Spinal cord (tissue), 10 donors: Measurements from ENCODE around the gene TFDP1. TPM values are rescaled to one million over a fixed set of nuclear protein-coding genes. Genes with fewer than 3 reads are reported as not detected.

Source experiments
- DNase-seq, 6 donors: peaks; one replicate each; pipeline versions ENCODE4 v3.0.0 to v3.0.0-alpha.2; 2013 to 2015; ENCODE audit warnings: low spot score in 6 of 6, low read depth in 4 of 6
- H3K27ac ChIP-seq: one replicate; pipeline ENCODE4 v1.5.1; 2013; ENCODE audit warnings: low read depth, low read length, control low read depth
- H3K27me3 ChIP-seq: one replicate; pipeline ENCODE4 v1.6.1; 2013; ENCODE audit warnings: low read length; ENCODE audit not compliant: control insufficient read depth, insufficient read depth
- H3K36me3 ChIP-seq: one replicate; pipeline ENCODE4 v1.6.1; 2013; ENCODE audit warnings: low read length; ENCODE audit not compliant: control insufficient read depth, insufficient read depth
- H3K4me1 ChIP-seq: one replicate; pipeline ENCODE4 v1.6.1; 2013; ENCODE audit warnings: low read length; ENCODE audit not compliant: control insufficient read depth, insufficient read depth
- H3K4me3 ChIP-seq: one replicate; pipeline ENCODE4 v1.5.1; 2013; ENCODE audit warnings: low read depth, low read length, control low read depth
- H3K9me3 ChIP-seq: one replicate; pipeline ENCODE4 v1.6.1; 2013; ENCODE audit warnings: low read length; ENCODE audit not compliant: control insufficient read depth, insufficient read depth
- WGBS: methylation state at CpG from one replicate; pipeline ENCODE4 v1.1.5; 2013; ENCODE audit warnings: missing lambda C conversion rate; ENCODE audit not compliant: insufficient coverage; 5-methylcytosine and 5-hydroxymethylcytosine counted together
- polyA plus RNA-seq, 2 donors: library from polyadenylated mRNA; unstranded; fragments of 120-200 nt; gene quantifications; one replicate each; pipeline ENCODE4 v1.2.1, GENCODE V29; 2013; ENCODE audit not compliant: insufficient read length in 2 of 2
- total RNA-seq, 2 donors: library from RNA; depleted of rRNA in 1 of 2; stranded (reverse); fragments of 120-200 nt in 1 of 2; fragments of >200 nt in 1 of 2; gene quantifications; one replicate each; pipeline versions ENCODE4 v1.2.3 to v1.2.4, GENCODE V29; 2013 to 2014
- donor health status: healthy.

TFDP1 gene
- total and polyA plus RNA-seq, 4 donors, result 43.9 to 87.7 (median 63.8) TPM

GRCh38 chr13:113651511-113652403 is 67.2 kb downstream of the TFDP1 start:
- no peak for DNase-seq
- Histone ChIP-seq H3K4me3 (no peak overlapping the region), H3K9me3 (no peaks in the 10 kb centered on the region), H3K27ac (no peak overlapping the region), H3K27me3 (no peaks in the 10 kb centered on the region), H3K36me3 (peaks cover 22% of the 10 kb centered on the region), H3K4me1 (peaks cover 49% of the 10 kb centered on the region)
- 93% methylated on average over 37 of the region's 37 CpGs for WGBS

- Histone ChIP-seq H3K4me3 (no peak overlapping the region), H3K27ac (no peak overlapping the region), H3K9me3 (no peaks in the 10 kb centered on the region), H3K27me3 (no peaks in the 10 kb centered on the region), H3K36me3 (peaks cover 25% of the 10 kb centered on the region), H3K4me1 (peaks cover 40% of the 10 kb centered on the region)
- WGBS, result 94% methylated on average over 21 of the region's 24 CpGs
- no peak for DNase-seq
These were observed 68.1 kb downstream of the TFDP1 start for GRCh38 chr13:113652404-113653263.

- Histone ChIP-seq H3K27me3 (no peaks in the 10 kb centered on the region), H3K36me3 (peaks cover 22% of the 10 kb centered on the region), H3K9me3 (no peaks in the 10 kb centered on the region), H3K4me1 (peaks cover 32% of the 10 kb centered on the region), H3K27ac (no peak overlapping the region), H3K4me3 (no peak overlapping the region)
- WGBS, result 35% methylated on average over 13 of the region's 24 CpGs
- DNase-seq, result peak in 1 of 6 donors; percentile 48
These were observed 69.0 kb downstream of the TFDP1 start for GRCh38 chr13:113653264-113654174.

GRCh38 chr13:113654175-113654560 is 69.6 kb downstream of the TFDP1 start:
- H3K9me3 ChIP-seq, result no peaks in the 10 kb centered on the region
- no peaks in the 10 kb centered on the region for H3K27me3 ChIP-seq
- H3K36me3 ChIP-seq, result peaks cover 20% of the 10 kb centered on the region
- no peak for DNase-seq
- no peak overlapping the region for H3K4me3 ChIP-seq
- H3K27ac ChIP-seq, result no peak overlapping the region
- WGBS, result 43% methylated on average over 6 of the region's 9 CpGs
- peaks cover 31% of the 10 kb centered on the region for H3K4me1 ChIP-seq

GRCh38 chr13:113654591-113655345 is 70.2 kb downstream of the TFDP1 start:
- WGBS, result 91% methylated on average over 38 of the region's 39 CpGs
- Histone ChIP-seq H3K9me3 (no peaks in the 10 kb centered on the region), H3K36me3 (peaks cover 19% of the 10 kb centered on the region), H3K27me3 (no peaks in the 10 kb centered on the region), H3K4me1 (peaks cover 31% of the 10 kb centered on the region), H3K4me3 (no peak overlapping the region), H3K27ac (no peak overlapping the region)
- DNase-seq, result no peak

- Histone ChIP-seq H3K9me3 (no peaks in the 10 kb centered on the region), H3K36me3 (peaks cover 19% of the 10 kb centered on the region), H3K27ac (no peak overlapping the region), H3K4me1 (peaks cover 31% of the 10 kb centered on the region), H3K27me3 (no peaks in the 10 kb centered on the region), H3K4me3 (no peak overlapping the region)
- 70% methylated on average over 13 of the region's 15 CpGs for WGBS
- no peak for DNase-seq
These were observed 70.9 kb downstream of the TFDP1 start for GRCh38 chr13:113655346-113656002.

- peaks cover 26% of the 10 kb centered on the region for H3K4me1 ChIP-seq
- no peaks in the 10 kb centered on the region for H3K9me3 ChIP-seq
- H3K27ac ChIP-seq, result no peak overlapping the region
- H3K36me3 ChIP-seq, result peaks cover 19% of the 10 kb centered on the region
- H3K4me3 ChIP-seq, result no peak overlapping the region
- no peak for DNase-seq
- WGBS, result 94% methylated on average over 25 of the region's 25 CpGs
- H3K27me3 ChIP-seq, result no peaks in the 10 kb centered on the region
These were observed 71.5 kb downstream of the TFDP1 start for GRCh38 chr13:113656003-113656588.
